Type B pancreatic cell (in vitro differentiated cells): ENCODE measurements around the gene EPB41L2. TPM values are rescaled to one million over a fixed set of nuclear protein-coding genes. Genes with fewer than 3 reads are reported as not detected.
A peak's percentile ranks its signal among the peaks of the same experiment; 100 is the strongest.

Experiments used
- DNase-seq: peaks from one replicate; pipeline ENCODE4 v3.0.0; 2021; ENCODE audit warnings: mixed read lengths; ENCODE audit not compliant: unreplicated experiment; ENCODE audit errors: extremely low spot score
- H3K27ac Mint-ChIP-seq: 2 replicates; pipeline ENCODE4 v1.8.0; 2021; ENCODE audit warnings: mild to moderate bottlenecking, mixed read lengths
- H3K27me3 Mint-ChIP-seq: 2 replicates; pipeline ENCODE4 v1.8.0; 2021; ENCODE audit warnings: mixed read lengths
- H3K36me3 Mint-ChIP-seq: 2 replicates; pipeline ENCODE4 v1.8.0; 2021; ENCODE audit warnings: mixed read lengths
- H3K4me1 Mint-ChIP-seq: one replicate; pipeline ENCODE4 v1.8.0; 2021; ENCODE audit warnings: mixed read lengths; ENCODE audit not compliant: unreplicated experiment
- H3K4me3 Mint-ChIP-seq: 2 replicates; pipeline ENCODE4 v1.8.0; 2021; ENCODE audit warnings: mild to moderate bottlenecking, mixed read lengths
- H3K9me3 Mint-ChIP-seq: 2 replicates; pipeline ENCODE4 v1.8.0; 2021; ENCODE audit warnings: mixed read lengths
- CTCF ChIP-seq: fragments of 200-600 bp; sonication (generic); conservative IDR thresholded peaks from 2 replicates; pipeline ENCODE4 v1.5.0; 2021; ENCODE audit warnings: antibody characterized with exemption, mild to moderate bottlenecking
- total RNA-seq: library from RNA; stranded (reverse); gene quantifications from 2 replicates; pipeline ENCODE4 v1.2.1, GENCODE V29; 2021; ENCODE audit warnings: low replicate concordance

EPB41L2 gene
- total RNA-seq, 1 donor from 2014 or later, result 74.8 TPM

GRCh38 chr6:130886966-130887365 is 176.1 kb downstream of the EPB41L2 start:
- no peak for DNase-seq
- no peak overlapping the region for H3K4me3 Mint-ChIP-seq
- peaks cover 4% of the 10 kb centered on the region for H3K36me3 Mint-ChIP-seq
- no peak overlapping the region for H3K27ac Mint-ChIP-seq
- no peaks in the 10 kb centered on the region for H3K9me3 Mint-ChIP-seq
- H3K4me1 Mint-ChIP-seq, result no peaks in the 10 kb centered on the region
- TF ChIP-seq CTCF, result no peak
- no peaks in the 10 kb centered on the region for H3K27me3 Mint-ChIP-seq

GRCh38 chr6:130885392-130886192 is 177.5 kb downstream of the EPB41L2 start:
- H3K27ac Mint-ChIP-seq, result no peak overlapping the region
- TF ChIP-seq CTCF, result peak; percentile 97
- no peak overlapping the region for H3K4me3 Mint-ChIP-seq
- H3K36me3 Mint-ChIP-seq, result peaks cover 4% of the 10 kb centered on the region
- no peaks in the 10 kb centered on the region for H3K4me1 Mint-ChIP-seq
- no peaks in the 10 kb centered on the region for H3K27me3 Mint-ChIP-seq
- no peaks in the 10 kb centered on the region for H3K9me3 Mint-ChIP-seq
- no peak for DNase-seq

- Mint-ChIP-seq H3K27me3 (no peaks in the 10 kb centered on the region), H3K9me3 (no peaks in the 10 kb centered on the region), H3K36me3 (no peaks in the 10 kb centered on the region), H3K4me1 (no peaks in the 10 kb centered on the region), H3K4me3 (no peak overlapping the region), H3K27ac (no peak overlapping the region)
- no peak for TF ChIP-seq CTCF
- DNase-seq, result no peak
These were observed 180.7 kb downstream of the EPB41L2 start for GRCh38 chr6:130882370-130882769.

- H3K4me1 Mint-ChIP-seq, result no peaks in the 10 kb centered on the region
- no peak overlapping the region for H3K27ac Mint-ChIP-seq
- no peaks in the 10 kb centered on the region for H3K27me3 Mint-ChIP-seq
- no peak overlapping the region for H3K4me3 Mint-ChIP-seq
- H3K36me3 Mint-ChIP-seq, result no peaks in the 10 kb centered on the region
- DNase-seq, result no peak
- no peak for TF ChIP-seq CTCF
- H3K9me3 Mint-ChIP-seq, result no peaks in the 10 kb centered on the region
These were observed 183.2 kb downstream of the EPB41L2 start for GRCh38 chr6:130879826-130880225.

GRCh38 chr6:130873746-130874145 is 189.3 kb downstream of the EPB41L2 start:
- no peak for DNase-seq
- H3K9me3 Mint-ChIP-seq, result no peaks in the 10 kb centered on the region
- peaks cover 3% of the 10 kb centered on the region for H3K4me1 Mint-ChIP-seq
- peaks cover 5% of the 10 kb centered on the region for H3K36me3 Mint-ChIP-seq
- no peak overlapping the region for H3K4me3 Mint-ChIP-seq
- no peak overlapping the region for H3K27ac Mint-ChIP-seq
- H3K27me3 Mint-ChIP-seq, result no peaks in the 10 kb centered on the region
- TF ChIP-seq CTCF, result no peak
